ENCODE results near the gene HIGD2A. TPM values are rescaled to one million over a fixed set of nuclear protein-coding genes. Genes with fewer than 3 reads are reported as not detected.

HIGD2A gene
- total RNA-seq, 1 donor, result 61.7 TPM

DNA sequence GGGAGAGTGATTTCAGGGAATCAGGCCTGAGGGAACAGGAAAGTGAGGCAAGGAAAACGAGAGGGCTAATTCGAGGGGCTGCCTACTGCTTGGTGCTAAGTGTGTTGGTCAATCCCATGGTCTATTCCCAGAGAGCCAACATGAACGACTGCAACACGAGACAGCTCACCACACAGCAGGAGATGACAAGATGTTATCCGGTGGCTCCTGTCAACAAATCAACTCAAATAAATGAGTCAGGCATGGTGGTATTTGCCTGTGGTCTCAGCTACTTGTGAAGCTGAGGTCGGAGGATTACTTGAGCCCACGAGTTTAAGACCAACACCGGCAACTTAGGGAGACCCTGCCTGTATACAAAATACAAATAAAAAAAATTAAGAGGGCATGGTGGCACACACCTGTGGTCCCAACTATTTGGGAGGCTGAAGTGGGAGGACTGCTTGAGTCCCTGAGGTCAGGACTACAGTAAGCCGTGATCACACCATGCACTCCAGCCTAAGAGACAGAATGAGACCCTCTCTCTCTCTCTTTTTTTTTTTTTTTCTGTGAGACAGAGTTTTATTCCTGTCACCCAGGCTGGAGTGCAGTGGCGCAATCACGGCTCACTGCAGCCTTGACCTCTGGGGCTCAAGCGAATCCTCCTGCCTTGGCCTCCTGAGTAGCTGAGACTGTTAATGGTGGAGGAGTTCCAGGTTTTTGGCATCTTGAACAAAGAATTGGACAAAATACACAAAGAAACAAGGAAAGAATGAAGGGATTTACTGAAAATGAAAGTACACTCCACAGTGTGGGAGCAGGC, 50.6 kb downstream of the HIGD2A start:
- Histone ChIP-seq H3K4me1 (ENCODE audit: insufficient read depth, low read length) (peaks cover 15% of the 10 kb centered on the region), H3K27me3 (ENCODE audit: insufficient read depth, low read length) (no peaks in the 10 kb centered on the region), H3K9me3 (ENCODE audit: low read depth, low read length) (no peaks in the 10 kb centered on the region), H3K4me3 (ENCODE audit: low read length) (no peak overlapping the region)

Other genes with a start within 250 kb of the HIGD2A start
- 11.5 TPM for gene SIMC1, start 150.3 kb upstream of the HIGD2A start, total RNA-seq
- gene KIAA1191, start 27.0 kb upstream of the HIGD2A start, total RNA-seq, result 34.0 TPM
- 2.3 TPM for gene ARL10, start 23.3 kb upstream of the HIGD2A start, total RNA-seq
- gene NOP16, start 153 bp upstream of the HIGD2A start, total RNA-seq, result 6.1 TPM
- gene CLTB, start 27.8 kb downstream of the HIGD2A start, total RNA-seq, result 55.3 TPM
- gene FAF2, start 59.6 kb downstream of the HIGD2A start, total RNA-seq, result 30.1 TPM
- gene RNF44, start 148.7 kb downstream of the HIGD2A start, total RNA-seq, result 24.9 TPM
- 0.10 TPM for gene CDHR2, start 160.6 kb downstream of the HIGD2A start, total RNA-seq
- 0.94 TPM for gene GPRIN1, start 221.4 kb downstream of the HIGD2A start, total RNA-seq
- gene SNCB, start 241.8 kb downstream of the HIGD2A start, total RNA-seq, result not detected
- 0.10 TPM for gene EIF4E1B, start 241.9 kb downstream of the HIGD2A start, total RNA-seq